DMS 273 (cell line): ENCODE results near the gene FAM98B.

Experiments
- DNase-seq: peaks from one replicate; lab custom pipeline; 2025; ENCODE audit not compliant: unreplicated experiment; lab: John Stamatoyannopoulos, UW

FAM98B gene

GRCh38 chr15:38460543-38460942 lies 6.6 kb downstream of the FAM98B start:
- no peak for DNase-seq

DNA sequence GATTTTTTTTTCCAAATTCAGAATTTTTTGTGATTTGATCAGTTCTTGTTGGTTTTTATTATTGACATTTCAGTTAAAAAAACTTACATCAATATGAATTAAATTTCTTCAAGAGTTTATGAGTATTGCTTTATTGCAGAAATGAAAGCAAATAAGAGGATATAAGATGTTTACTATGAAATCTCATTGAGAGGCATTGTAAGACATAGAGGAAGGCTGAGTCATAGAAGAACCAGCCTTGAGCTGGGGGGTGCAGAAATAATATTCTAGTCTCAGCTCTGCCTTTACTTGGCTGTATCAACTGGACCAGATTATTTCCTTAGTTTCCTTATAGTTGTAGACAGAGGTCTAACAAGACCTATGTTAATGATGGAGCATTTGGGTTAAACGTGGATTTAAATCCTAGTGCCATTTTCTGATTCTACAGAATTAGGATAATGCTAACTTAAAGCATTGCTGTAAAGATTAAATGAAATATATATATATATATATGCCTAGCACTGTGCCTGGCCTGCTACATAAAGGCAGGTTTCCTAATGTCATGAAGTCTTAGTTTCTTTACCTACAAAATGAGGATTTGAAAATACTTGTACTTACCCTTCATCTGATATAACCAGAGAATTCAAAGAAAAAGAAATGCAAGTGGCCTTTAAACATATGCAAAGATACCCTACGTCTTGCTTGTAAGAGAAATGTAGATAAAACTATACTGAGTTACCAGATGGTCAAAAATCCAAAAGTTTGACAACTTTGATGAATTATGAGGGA lies 7.3 kb downstream of the FAM98B start:
- DNase-seq, result no peak

GRCh38 chr15:38463893-38464292 lies 10.0 kb downstream of the FAM98B start:
- no peak for DNase-seq

- DNase-seq, result no peak
Measured at GRCh38 chr15:38464675-38465074, 10.7 kb downstream of the FAM98B start.

DNA sequence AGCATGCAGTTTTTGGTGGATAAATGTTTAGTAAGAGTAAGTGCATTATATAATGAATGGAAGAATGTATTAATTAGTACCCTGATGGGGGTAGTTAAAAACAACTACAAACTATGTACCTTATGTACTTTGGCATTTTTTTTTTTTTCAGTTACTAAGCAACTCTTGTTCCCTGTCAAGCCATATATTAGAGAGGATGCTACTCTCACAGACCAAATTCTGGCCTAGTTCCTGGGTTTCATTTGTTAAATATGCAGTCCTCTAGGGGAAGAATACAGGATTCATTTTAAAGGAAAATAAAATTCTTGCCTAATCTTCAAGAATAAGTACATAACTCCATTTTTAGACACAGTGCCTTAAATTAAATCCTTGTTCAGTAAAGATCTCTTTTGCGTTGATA lies 16.9 kb downstream of the FAM98B start:
- no peak for DNase-seq

GRCh38 chr15:38471974-38472373 lies 18.0 kb downstream of the FAM98B start:
- DNase-seq, result no peak

- DNase-seq, result peak; percentile 68
Measured at GRCh38 chr15:38474155-38474757, 20.3 kb downstream of the FAM98B start.

GRCh38 chr15:38475361-38475760 lies 21.4 kb downstream of the FAM98B start:
- no peak for DNase-seq

GRCh38 chr15:38476120-38476519 lies 22.2 kb downstream of the FAM98B start:
- no peak for DNase-seq

- no peak for DNase-seq
Measured at GRCh38 chr15:38477637-38478036, 23.7 kb downstream of the FAM98B start.

GRCh38 chr15:38479266-38479665 lies 25.3 kb downstream of the FAM98B start:
- no peak for DNase-seq

DNA sequence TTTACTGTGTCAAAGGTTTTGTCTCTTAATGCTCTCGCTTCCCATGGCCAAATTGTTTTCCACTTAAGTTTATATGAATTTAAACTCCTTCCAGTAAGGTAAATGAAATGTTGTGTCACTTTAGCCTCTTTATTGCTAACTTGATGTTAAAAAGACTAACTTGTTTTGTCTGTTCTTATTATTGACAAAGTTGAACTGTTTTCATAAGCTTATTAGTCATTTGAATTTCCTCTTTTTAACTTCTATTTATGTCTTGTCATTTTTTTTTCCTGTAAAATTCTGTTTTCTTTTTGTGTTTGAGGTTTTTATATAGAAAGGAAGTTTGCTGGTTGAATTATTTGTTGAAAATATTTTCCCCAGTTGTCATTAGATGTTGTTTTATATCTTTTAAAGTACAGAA lies 25.8 kb downstream of the FAM98B start:
- DNase-seq, result no peak

DNA sequence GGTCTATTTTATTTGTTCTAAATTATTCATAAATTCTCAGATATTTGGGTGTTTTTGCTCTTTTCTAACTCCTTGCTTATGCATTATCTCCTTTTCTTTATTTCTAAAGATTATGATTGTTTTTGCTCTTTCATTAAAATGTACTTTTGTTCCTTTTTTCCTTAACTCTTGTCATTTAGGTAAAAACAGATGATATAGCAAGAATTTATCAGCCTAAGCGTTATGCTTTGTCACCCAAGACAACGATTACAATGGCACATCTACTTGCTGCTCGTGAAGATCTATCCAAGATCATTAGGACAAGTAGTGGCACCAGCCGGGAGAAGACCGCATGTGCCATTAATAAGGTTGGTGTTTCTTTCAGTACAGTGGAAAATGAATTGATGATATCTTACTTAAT lies 27.2 kb downstream of the FAM98B start:
- DNase-seq, result no peak

GRCh38 chr15:38481761-38482160 lies 27.8 kb downstream of the FAM98B start:
- no peak for DNase-seq

DNA sequence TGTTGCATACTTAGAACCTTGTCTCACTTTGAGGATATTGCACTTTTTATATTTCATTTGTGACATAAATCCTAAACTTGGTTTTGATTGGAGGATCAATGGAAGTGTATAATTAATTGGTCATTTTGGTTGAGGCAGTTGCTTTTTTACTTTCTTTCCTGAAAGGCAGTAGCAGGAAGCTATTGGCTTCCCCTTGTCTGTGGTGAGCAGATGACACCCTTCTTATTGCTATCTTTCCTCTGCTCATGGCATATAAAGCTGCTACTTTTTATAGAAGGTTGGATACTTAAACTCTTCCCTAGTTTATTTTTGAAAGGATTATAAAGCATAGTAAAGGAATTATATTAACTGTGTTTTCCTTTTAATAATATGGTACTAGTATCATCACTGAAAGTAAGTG lies 28.6 kb downstream of the FAM98B start:
- DNase-seq, result no peak

GRCh38 chr15:38486936-38487335 lies 33.0 kb downstream of the FAM98B start:
- no peak for DNase-seq

DNA sequence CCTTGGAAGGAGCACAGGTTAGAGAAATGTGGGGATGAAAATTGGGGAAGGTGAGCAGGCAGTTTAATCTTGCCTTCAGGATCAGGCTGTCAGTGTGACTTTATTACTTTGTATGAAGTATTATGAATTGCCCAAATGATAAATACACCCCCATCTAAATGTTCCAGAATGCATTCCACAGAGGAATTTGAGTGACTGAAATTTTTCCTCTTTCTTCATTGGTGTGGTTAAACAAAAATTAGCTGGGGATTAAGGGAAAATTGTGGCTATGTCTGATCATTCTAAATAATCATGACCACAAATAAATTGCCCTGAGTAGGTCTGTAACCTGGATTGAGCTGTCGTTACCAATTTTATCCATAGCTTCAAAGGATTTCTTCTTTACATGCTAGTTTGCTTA lies 33.5 kb downstream of the FAM98B start:
- no peak for DNase-seq

DNA sequence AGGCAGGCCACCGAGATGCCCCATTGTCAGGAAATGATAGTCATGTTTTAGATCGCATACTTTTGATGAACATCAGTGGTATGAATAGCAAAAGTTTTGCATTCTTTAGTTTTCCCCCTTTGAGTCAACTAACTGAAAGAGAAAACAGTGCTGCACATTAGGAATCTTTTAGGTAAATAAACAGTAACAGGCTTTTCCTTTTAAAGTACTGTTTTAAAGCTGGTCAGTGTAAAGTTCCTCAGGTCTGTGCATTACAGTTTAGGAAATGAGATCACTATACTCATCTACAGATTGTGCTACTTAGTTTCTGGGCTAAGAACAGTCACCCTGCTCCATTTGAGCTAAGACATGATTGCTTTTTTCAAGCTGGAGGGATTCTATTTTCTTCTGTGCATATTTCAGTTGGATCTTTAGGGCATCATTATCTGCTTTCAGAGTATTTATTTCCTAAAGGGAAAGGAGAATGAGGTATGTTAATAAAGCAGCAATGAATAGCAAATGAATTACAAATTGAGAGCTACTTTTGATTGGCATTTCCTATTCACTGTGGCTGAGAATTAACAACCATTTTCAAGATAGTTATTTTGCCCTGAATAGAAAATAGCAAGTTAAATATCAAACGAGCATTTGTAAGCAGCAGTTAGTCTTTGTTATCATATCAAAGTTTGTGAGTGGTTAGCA lies 36.5 kb downstream of the FAM98B start:
- no peak for DNase-seq

GRCh38 chr15:38496151-38496550 lies 42.2 kb downstream of the FAM98B start:
- peak; percentile 14 for DNase-seq

DNA sequence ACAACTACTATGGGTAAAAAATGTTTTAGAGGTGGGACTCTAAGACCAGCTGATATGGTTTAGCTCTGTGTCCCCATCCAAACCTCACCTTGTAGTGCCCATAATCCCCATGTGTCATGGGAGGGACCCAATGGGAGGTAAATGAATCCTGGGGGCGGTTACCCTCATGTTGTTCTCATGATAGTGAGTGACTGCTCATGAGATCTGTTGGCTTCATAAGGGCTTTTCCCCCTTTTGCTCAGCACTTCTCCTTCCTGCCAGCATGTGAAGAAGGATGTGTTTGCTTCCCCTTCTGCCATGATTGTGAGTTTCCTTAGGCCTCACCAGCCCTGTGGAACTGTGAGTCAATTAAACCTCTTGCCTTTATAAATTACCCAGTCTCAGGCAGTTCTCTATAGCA lies 45.7 kb downstream of the FAM98B start:
- no peak for DNase-seq

GRCh38 chr15:38503496-38503895 lies 49.6 kb downstream of the FAM98B start:
- DNase-seq, result no peak
